ENCODE measurements around the gene PTAFR.

Gene PTAFR

GRCh38 chr1:28160782-28161266 lies 15.7 kb downstream of the PTAFR start:
- no peak overlapping the region for H3K27ac ChIP-seq (ENCODE audit: low read depth, low read length)
- H3K4me1 ChIP-seq (ENCODE audit: control insufficient read depth in 5 of 5, insufficient read depth in 5 of 5, low read length in 5 of 5) = peaks cover 2 to 31% (median 8%) of the 10 kb centered on the region in 5 donors
- H3K4me3 ChIP-seq (ENCODE audit: low read depth in 1 of 5, low read length in 5 of 5) = no peak overlapping the region
- H3K9ac ChIP-seq (ENCODE audit: low read length in 5 of 5) = no peak overlapping the region
- H3K27me3 ChIP-seq (ENCODE audit: control insufficient read depth in 5 of 5, insufficient read depth in 4 of 5, low read length in 5 of 5) = no peaks in the 10 kb centered on the region
- no peaks in the 10 kb centered on the region for H3K9me3 ChIP-seq (ENCODE audit: control insufficient read depth in 5 of 5, low read length in 5 of 5)
- no peaks in the 10 kb centered on the region for H3K36me3 ChIP-seq (ENCODE audit: control insufficient read depth in 5 of 5, insufficient read depth in 5 of 5, low read length in 5 of 5)

- H3K27ac ChIP-seq (ENCODE audit: low read depth, low read length) = no peak overlapping the region
- H3K4me3 ChIP-seq (ENCODE audit: low read depth in 1 of 5, low read length in 5 of 5) = no peak overlapping the region
- no peaks in the 10 kb centered on the region for H3K9me3 ChIP-seq (ENCODE audit: control insufficient read depth in 5 of 5, low read length in 5 of 5)
- no peak overlapping the region for H3K9ac ChIP-seq (ENCODE audit: low read length in 5 of 5)
- no peaks in the 10 kb centered on the region for H3K27me3 ChIP-seq (ENCODE audit: control insufficient read depth in 5 of 5, insufficient read depth in 4 of 5, low read length in 5 of 5)
- H3K4me1 ChIP-seq (ENCODE audit: control insufficient read depth in 5 of 5, insufficient read depth in 5 of 5, low read length in 5 of 5) = peaks cover 2 to 30% (median 8%) of the 10 kb centered on the region in 5 donors
- H3K36me3 ChIP-seq (ENCODE audit: control insufficient read depth in 5 of 5, insufficient read depth in 5 of 5, low read length in 5 of 5) = no peaks in the 10 kb centered on the region
These were observed 16.8 kb downstream of the PTAFR start for GRCh38 chr1:28159680-28160079.

- no peak overlapping the region for H3K27ac ChIP-seq (ENCODE audit: low read depth, low read length)
- H3K27me3 ChIP-seq (ENCODE audit: control insufficient read depth in 5 of 5, insufficient read depth in 4 of 5, low read length in 5 of 5) = no peaks in the 10 kb centered on the region
- H3K9ac ChIP-seq (ENCODE audit: low read length in 5 of 5) = no peak overlapping the region
- H3K4me3 ChIP-seq (ENCODE audit: low read depth in 1 of 5, low read length in 5 of 5) = no peak overlapping the region
- H3K36me3 ChIP-seq (ENCODE audit: control insufficient read depth in 5 of 5, insufficient read depth in 5 of 5, low read length in 5 of 5) = no peaks in the 10 kb centered on the region
- H3K4me1 ChIP-seq (ENCODE audit: control insufficient read depth in 5 of 5, insufficient read depth in 5 of 5, low read length in 5 of 5) = peaks cover 2 to 29% (median 10%) of the 10 kb centered on the region in 5 donors
- no peaks in the 10 kb centered on the region for H3K9me3 ChIP-seq (ENCODE audit: control insufficient read depth in 5 of 5, low read length in 5 of 5)
These were observed 17.2 kb downstream of the PTAFR start for GRCh38 chr1:28159243-28159642.

- Histone ChIP-seq H3K4me3 (ENCODE audit: low read depth in 1 of 5, low read length in 5 of 5) (no peak overlapping the region), H3K4me1 (ENCODE audit: control insufficient read depth in 5 of 5, insufficient read depth in 5 of 5, low read length in 5 of 5) (peaks cover 2 to 26% (median 13%) of the 10 kb centered on the region in 5 donors), H3K9me3 (ENCODE audit: control insufficient read depth in 5 of 5, low read length in 5 of 5) (no peaks in the 10 kb centered on the region), H3K27me3 (ENCODE audit: control insufficient read depth in 5 of 5, insufficient read depth in 4 of 5, low read length in 5 of 5) (no peaks in the 10 kb centered on the region), H3K27ac (ENCODE audit: low read depth, low read length) (no peak overlapping the region), H3K9ac (ENCODE audit: low read length in 5 of 5) (no peak overlapping the region), H3K36me3 (ENCODE audit: control insufficient read depth in 5 of 5, insufficient read depth in 5 of 5, low read length in 5 of 5) (no peaks in the 10 kb centered on the region)
These were observed 18.6 kb downstream of the PTAFR start for GRCh38 chr1:28157894-28158293.

- Histone ChIP-seq H3K9me3 (ENCODE audit: control insufficient read depth in 5 of 5, low read length in 5 of 5) (no peaks in the 10 kb centered on the region), H3K4me3 (ENCODE audit: low read depth in 1 of 5, low read length in 5 of 5) (no peak overlapping the region), H3K9ac (ENCODE audit: low read length in 5 of 5) (no peak overlapping the region), H3K4me1 (ENCODE audit: control insufficient read depth in 5 of 5, insufficient read depth in 5 of 5, low read length in 5 of 5) (peaks cover 2 to 24% (median 13%) of the 10 kb centered on the region in 5 donors), H3K36me3 (ENCODE audit: control insufficient read depth in 5 of 5, insufficient read depth in 5 of 5, low read length in 5 of 5) (no peaks in the 10 kb centered on the region), H3K27me3 (ENCODE audit: control insufficient read depth in 5 of 5, insufficient read depth in 4 of 5, low read length in 5 of 5) (no peaks in the 10 kb centered on the region), H3K27ac (ENCODE audit: low read depth, low read length) (no peak overlapping the region)
These were observed 19.7 kb downstream of the PTAFR start for GRCh38 chr1:28156821-28157220.

- Histone ChIP-seq H3K4me1 (ENCODE audit: control insufficient read depth in 5 of 5, insufficient read depth in 5 of 5, low read length in 5 of 5) (peaks cover 2 to 16% (median 8%) of the 10 kb centered on the region in 5 donors), H3K4me3 (ENCODE audit: low read depth in 1 of 5, low read length in 5 of 5) (no peak overlapping the region), H3K9ac (ENCODE audit: low read length in 5 of 5) (no peak overlapping the region), H3K27ac (ENCODE audit: low read depth, low read length) (no peak overlapping the region), H3K36me3 (ENCODE audit: control insufficient read depth in 5 of 5, insufficient read depth in 5 of 5, low read length in 5 of 5) (peaks cover 0 to 3% (median 0%) of the 10 kb centered on the region in 5 donors), H3K9me3 (ENCODE audit: control insufficient read depth in 5 of 5, low read length in 5 of 5) (no peaks in the 10 kb centered on the region), H3K27me3 (ENCODE audit: control insufficient read depth in 5 of 5, insufficient read depth in 4 of 5, low read length in 5 of 5) (no peaks in the 10 kb centered on the region)
These were observed 20.9 kb downstream of the PTAFR start for GRCh38 chr1:28155628-28156027.

GRCh38 chr1:28154078-28154594 lies 22.4 kb downstream of the PTAFR start:
- Histone ChIP-seq H3K36me3 (ENCODE audit: control insufficient read depth in 5 of 5, insufficient read depth in 5 of 5, low read length in 5 of 5) (peaks cover 0 to 13% (median 8%) of the 10 kb centered on the region in 5 donors), H3K27ac (ENCODE audit: low read depth, low read length) (no peak overlapping the region), H3K9me3 (ENCODE audit: control insufficient read depth in 5 of 5, low read length in 5 of 5) (no peaks in the 10 kb centered on the region), H3K4me1 (ENCODE audit: control insufficient read depth in 5 of 5, insufficient read depth in 5 of 5, low read length in 5 of 5) (peaks cover under 1 to 15% (median 5%) of the 10 kb centered on the region in 5 donors), H3K27me3 (ENCODE audit: control insufficient read depth in 5 of 5, insufficient read depth in 4 of 5, low read length in 5 of 5) (no peaks in the 10 kb centered on the region), H3K4me3 (ENCODE audit: low read depth in 1 of 5, low read length in 5 of 5) (no peak overlapping the region), H3K9ac (ENCODE audit: low read length in 5 of 5) (no peak overlapping the region)

GRCh38 chr1:28150125-28150780 lies 26.2 kb downstream of the PTAFR start:
- Histone ChIP-seq H3K4me3 (ENCODE audit: low read depth in 1 of 5, low read length in 5 of 5) (no peak overlapping the region), H3K9ac (ENCODE audit: low read length in 5 of 5) (no peak overlapping the region), H3K9me3 (ENCODE audit: control insufficient read depth in 5 of 5, low read length in 5 of 5) (no peaks in the 10 kb centered on the region), H3K27ac (ENCODE audit: low read depth, low read length) (no peak overlapping the region), H3K36me3 (ENCODE audit: control insufficient read depth in 5 of 5, insufficient read depth in 5 of 5, low read length in 5 of 5) (peaks cover 0 to 16% (median 8%) of the 10 kb centered on the region in 5 donors), H3K4me1 (ENCODE audit: control insufficient read depth in 5 of 5, insufficient read depth in 5 of 5, low read length in 5 of 5) (peaks cover 0 to 15% (median 5%) of the 10 kb centered on the region in 5 donors), H3K27me3 (ENCODE audit: control insufficient read depth in 5 of 5, insufficient read depth in 4 of 5, low read length in 5 of 5) (peaks cover 0 to 3% (median 0%) of the 10 kb centered on the region in 5 donors)

- peaks cover 0 to 16% (median 8%) of the 10 kb centered on the region in 5 donors for H3K36me3 ChIP-seq (ENCODE audit: control insufficient read depth in 5 of 5, insufficient read depth in 5 of 5, low read length in 5 of 5)
- peaks cover 0 to 4% (median 0%) of the 10 kb centered on the region in 5 donors for H3K4me1 ChIP-seq (ENCODE audit: control insufficient read depth in 5 of 5, insufficient read depth in 5 of 5, low read length in 5 of 5)
- H3K9ac ChIP-seq (ENCODE audit: low read length in 5 of 5) = no peak overlapping the region
- H3K4me3 ChIP-seq (ENCODE audit: low read depth in 1 of 5, low read length in 5 of 5) = no peak overlapping the region
- H3K9me3 ChIP-seq (ENCODE audit: control insufficient read depth in 5 of 5, low read length in 5 of 5) = no peaks in the 10 kb centered on the region
- H3K27me3 ChIP-seq (ENCODE audit: control insufficient read depth in 5 of 5, insufficient read depth in 4 of 5, low read length in 5 of 5) = peaks cover 0 to 3% (median 0%) of the 10 kb centered on the region in 5 donors
- H3K27ac ChIP-seq (ENCODE audit: low read depth, low read length) = no peak overlapping the region
These were observed 27.7 kb downstream of the PTAFR start for GRCh38 chr1:28148880-28149195.

- H3K36me3 ChIP-seq (ENCODE audit: control insufficient read depth in 5 of 5, insufficient read depth in 5 of 5, low read length in 5 of 5) = peaks cover 0 to 16% (median 8%) of the 10 kb centered on the region in 5 donors
- H3K9me3 ChIP-seq (ENCODE audit: control insufficient read depth in 5 of 5, low read length in 5 of 5) = no peaks in the 10 kb centered on the region
- H3K4me3 ChIP-seq (ENCODE audit: low read depth in 1 of 5, low read length in 5 of 5) = no peak overlapping the region
- no peak overlapping the region for H3K9ac ChIP-seq (ENCODE audit: low read length in 5 of 5)
- H3K4me1 ChIP-seq (ENCODE audit: control insufficient read depth in 5 of 5, insufficient read depth in 5 of 5, low read length in 5 of 5) = no peaks in the 10 kb centered on the region
- peaks cover 0 to 3% (median 0%) of the 10 kb centered on the region in 5 donors for H3K27me3 ChIP-seq (ENCODE audit: control insufficient read depth in 5 of 5, insufficient read depth in 4 of 5, low read length in 5 of 5)
- H3K27ac ChIP-seq (ENCODE audit: low read depth, low read length) = no peak overlapping the region
These were observed 29.0 kb downstream of the PTAFR start for GRCh38 chr1:28147264-28148094.
